Panc1 (cell line): ENCODE measurements around the gene ARID5B. TPM values are rescaled to one million over a fixed set of nuclear protein-coding genes. Genes with fewer than 3 reads are reported as not detected.

Experiments used
- ATAC-seq: fragments of 200-7000 bp; cut with Tn5 transposase; 2 replicates; pipeline ENCODE4 v1.9.1; 2020; ENCODE audit warnings: mild to moderate bottlenecking, moderate library complexity
- BruUV-seq: library from RNA; stranded (reverse); fragments of 400-500 nt; replicated peaks from 2 replicates; lab custom pipeline; 2021; lab: Mats Ljungman, UMichigan
- CTCF ChIA-PET: fragments of 300-600 bp; sonication (Branson Sonifier 250); formaldehyde crosslinking; loops from one replicate; lab custom pipeline; 2022; ENCODE audit warnings: antibody characterized with exemption; lab: Charles Lee
- POLR2A ChIA-PET: fragments of 300-600 bp; sonication (Branson Sonifier 250); formaldehyde crosslinking; loops from one replicate; lab custom pipeline; 2022; ENCODE audit warnings: antibody characterized with exemption; lab: Charles Lee
- DNase-seq: peaks from one replicate; pipeline ENCODE4 v3.0.0-alpha.2; 2010; ENCODE audit warnings: low read depth, low spot score
- H3K27ac ChIP-seq: 2 replicates; pipeline ENCODE4 v1.5.1; 2011; ENCODE audit warnings: mild to moderate bottlenecking, low read length, inconsistent platforms
- H3K27me3 ChIP-seq: fragments of 200-500 bp; sonication (Bioruptor generic); 2 replicates; pipeline ENCODE4 v1.6.0; 2014; ENCODE audit warnings: low read length, inconsistent platforms; ENCODE audit not compliant: control insufficient read depth, insufficient read depth
- H3K36me3 ChIP-seq: fragments of 200-500 bp; sonication (Bioruptor generic); 2 replicates; pipeline ENCODE4 v1.5.1; 2014; ENCODE audit warnings: inconsistent platforms, mild to moderate bottlenecking, low read length, moderate library complexity; ENCODE audit not compliant: control insufficient read depth, insufficient read depth
- H3K4me1 ChIP-seq: 2 replicates; pipeline ENCODE4 v1.5.1; 2011; ENCODE audit warnings: inconsistent platforms, mild to moderate bottlenecking, low read length, moderate library complexity; ENCODE audit not compliant: control insufficient read depth, insufficient read depth
- H3K4me3 ChIP-seq, 2 experiments: 2 replicates each; pipeline ENCODE4 v1.5.1; 2011 to 2012; ENCODE audit warnings: low read depth in 2 of 2, low read length in 2 of 2, mild to moderate bottlenecking in 2 of 2, inconsistent platforms in 1 of 2, moderate library complexity in 1 of 2
- H3K9me3 ChIP-seq: fragments of 200-500 bp; sonication (Bioruptor generic); 2 replicates; pipeline ENCODE4 v1.5.1; 2014; ENCODE audit warnings: low read depth, mild to moderate bottlenecking, inconsistent platforms, low read length, moderate library complexity; ENCODE audit not compliant: control insufficient read depth, insufficient read depth
- CTCF ChIP-seq: fragments of 450-650 bp; IDR thresholded peaks from 2 replicates; pipeline ENCODE4 v1.5.1; 2017; ENCODE audit warnings: mild to moderate bottlenecking
- POLR2AphosphoS5 ChIP-seq: IDR thresholded peaks from 2 replicates; pipeline ENCODE4 v1.6.1; 2012; ENCODE audit warnings: mild to moderate bottlenecking, low read depth, low read length, moderate library complexity
- REST ChIP-seq, 2 experiments: IDR thresholded peaks; 2 replicates each; pipeline ENCODE4 v1.6.1; 2011 to 2012; ENCODE audit warnings: low read depth in 2 of 2, control low read depth in 1 of 2, low read length in 1 of 2, mild to moderate bottlenecking in 1 of 2, moderate library complexity in 1 of 2; ENCODE audit not compliant: insufficient read depth in 1 of 2
- SIN3A ChIP-seq: IDR thresholded peaks from 2 replicates; pipeline ENCODE4 v1.6.1; 2012; ENCODE audit warnings: low read depth, mild to moderate bottlenecking, low read length, moderate library complexity, borderline replicate concordance; ENCODE audit not compliant: insufficient read depth
- TCF7L2 ChIP-seq: IDR thresholded peaks from 2 replicates; pipeline ENCODE4 v1.6.1; 2011; ENCODE audit warnings: mild to moderate bottlenecking, low read depth, low read length, inconsistent platforms
- in situ Hi-C: cut with HindIII; loops from 2 replicates; pipeline ENCODE4 v1.10.0; 2016; ENCODE audit warnings: low sequenced_read_pairs, low pct_unique_long_range_greater_than_20kb
- intact Hi-C: fragments of 100-400 bp; cut with micrococcal nuclease; formaldehyde crosslinking; loops from one replicate; pipeline ENCODE4 v1.10.0; 2022; ENCODE audit not compliant: unreplicated experiment
- total RNA-seq: library from RNA; stranded (reverse); gene quantifications from one replicate; pipeline ENCODE4 v1.2.1, GENCODE V29; 2021; ENCODE audit not compliant: unreplicated experiment

The ARID5B gene
- total RNA-seq, 1 experiment from 2014 or later: 22.7 TPM

- POLR2A ChIA-PET: interaction anchor here (0.7 kb wide), 2 partner anchors 29 to 34 kb away, joined by 3 to 4 read pairs; no protein-coding TSS in a partner anchor
Observed at GRCh38 chr10:61899663-61899996, 1.9 kb upstream of the ARID5B start.

More at GRCh38 chr10:61899663-61899996, 1.9 kb upstream of the ARID5B start:
- Histone ChIP-seq H3K4me3 (peak overlapping the region; percentile 62 to 93), H3K36me3 (no peaks in the 10 kb centered on the region; the same call in 1 of the 2 replicates), H3K27me3 (no peaks in the 10 kb centered on the region), H3K4me1 (peaks cover 43% of the 10 kb centered on the region), H3K27ac (peak overlapping the region; percentile 100), H3K9me3 (peaks cover 3% of the 10 kb centered on the region; the same call in 1 of the 2 replicates)
- no TSS peak for BruUV-seq
- ATAC-seq (no peak), DNase-seq (no peak)
- no peak for TF ChIP-seq POLR2AphosphoS5
- TF ChIP-seq REST (IDR thresholded peaks at IDR 0.05; ENCODE audit: insufficient read depth in 1 of 2, low read depth in 2 of 2, low read length in 1 of 2): no peak
- no peak for TF ChIP-seq SIN3A
- no peak for TF ChIP-seq TCF7L2
- no peak for TF ChIP-seq CTCF
- CTCF ChIA-PET: interaction anchor here (0.5 kb wide), 1 partner anchor 149 kb away, joined by 3 read pairs; no protein-coding TSS in a partner anchor
- in situ Hi-C loops (no loop called here), intact Hi-C loops (loop anchor here (5.0 kb wide), 1 partner anchor 147 kb away; no protein-coding TSS in a partner anchor)
